Tibial artery (tissue), 4 donors: Measurements from ENCODE around the gene MDM2.

Experiments used
- DNase-seq, 2 donors: peaks; one replicate each; pipeline ENCODE4 v3.0.0-alpha.2; 2019
- H3K27ac ChIP-seq, 2 donors: fragments of 200-600 bp; sonication (generic) in 1 of 2; 1 replicate in 1 of 2; 2 replicates in 1 of 2; pipeline ENCODE4 v1.5.1; 2018 to 2019; ENCODE audit warnings: mild to moderate bottlenecking in 1 of 2
- H3K27me3 ChIP-seq, 2 donors: fragments of 200-600 bp; sonication (generic) in 1 of 2; one replicate each; pipeline versions ENCODE4 v1.5.1 to v1.6.0; 2016 to 2019
- H3K36me3 ChIP-seq, 3 donors: fragments of 200-600 bp; sonication (generic) in 2 of 3; one replicate each; pipeline ENCODE4 v1.5.1; 2016 to 2019; ENCODE audit warnings: mild to moderate bottlenecking in 2 of 3
- H3K4me1 ChIP-seq, 4 donors: fragments of 200-600 bp; sonication (generic) in 2 of 4; 1 replicate in 3 of 4; 2 replicates in 1 of 4; pipeline ENCODE4 v1.5.1; 2016 to 2019
- H3K4me3 ChIP-seq, 2 donors: fragments of 200-600 bp; sonication (generic) in 1 of 2; 1 replicate in 1 of 2; 2 replicates in 1 of 2; pipeline ENCODE4 v1.5.1; 2018 to 2019; ENCODE audit warnings: mild to moderate bottlenecking in 2 of 2
- H3K9me3 ChIP-seq, 3 donors: fragments of 200-600 bp; sonication (generic) in 1 of 3; one replicate each; pipeline ENCODE4 v1.5.1; 2016 to 2019
- intact Hi-C: fragments of 100-400 bp; cut with DNase I; formaldehyde crosslinking; loops from one replicate; pipeline ENCODE4 v1.15.0; 2023; ENCODE audit warnings: low total_unique reads
- TF ChIP-seq, protein P1 (sequence below), 2 experiments: fragments of 200-600 bp in 1 of 2; fragments of 450-650 bp in 1 of 2; IDR thresholded peaks; one replicate each; pipeline ENCODE4 v1.5.1; 2017 to 2019; ENCODE audit warnings: antibody characterized with exemption in 2 of 2, mild to moderate bottlenecking in 1 of 2, moderate library complexity in 1 of 2

MDM2 gene

DNA sequence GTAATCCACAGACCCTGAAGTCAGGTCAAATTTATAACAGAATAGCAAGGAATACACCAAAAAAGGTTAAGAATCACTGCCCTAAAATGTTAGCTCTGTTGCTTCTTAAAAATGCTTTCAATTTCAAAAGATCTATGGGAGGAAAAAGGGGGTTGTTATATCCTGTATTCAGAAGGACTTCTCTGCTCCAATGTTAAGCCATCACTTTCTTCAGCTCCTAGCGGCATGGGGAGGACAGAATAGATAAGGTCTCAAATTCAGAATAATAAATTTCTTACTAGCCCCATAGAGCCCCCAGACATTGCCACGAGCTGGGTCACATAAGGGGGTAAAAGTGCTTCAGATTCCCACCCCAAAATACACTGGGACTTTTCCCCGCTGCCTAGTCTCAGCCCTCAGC is 75.2 kb downstream of the MDM2 start:
- TF ChIP-seq, protein P1, sequence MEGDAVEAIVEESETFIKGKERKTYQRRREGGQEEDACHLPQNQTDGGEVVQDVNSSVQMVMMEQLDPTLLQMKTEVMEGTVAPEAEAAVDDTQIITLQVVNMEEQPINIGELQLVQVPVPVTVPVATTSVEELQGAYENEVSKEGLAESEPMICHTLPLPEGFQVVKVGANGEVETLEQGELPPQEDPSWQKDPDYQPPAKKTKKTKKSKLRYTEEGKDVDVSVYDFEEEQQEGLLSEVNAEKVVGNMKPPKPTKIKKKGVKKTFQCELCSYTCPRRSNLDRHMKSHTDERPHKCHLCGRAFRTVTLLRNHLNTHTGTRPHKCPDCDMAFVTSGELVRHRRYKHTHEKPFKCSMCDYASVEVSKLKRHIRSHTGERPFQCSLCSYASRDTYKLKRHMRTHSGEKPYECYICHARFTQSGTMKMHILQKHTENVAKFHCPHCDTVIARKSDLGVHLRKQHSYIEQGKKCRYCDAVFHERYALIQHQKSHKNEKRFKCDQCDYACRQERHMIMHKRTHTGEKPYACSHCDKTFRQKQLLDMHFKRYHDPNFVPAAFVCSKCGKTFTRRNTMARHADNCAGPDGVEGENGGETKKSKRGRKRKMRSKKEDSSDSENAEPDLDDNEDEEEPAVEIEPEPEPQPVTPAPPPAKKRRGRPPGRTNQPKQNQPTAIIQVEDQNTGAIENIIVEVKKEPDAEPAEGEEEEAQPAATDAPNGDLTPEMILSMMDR (IDR thresholded peaks at IDR 0.05), result no peak
- Histone ChIP-seq H3K9me3 (no peaks in the 10 kb centered on the region), H3K4me1 (no peaks in the 10 kb centered on the region), H3K4me3 (no peak overlapping the region), H3K27ac (no peak overlapping the region), H3K27me3 (no peaks in the 10 kb centered on the region), H3K36me3 (no peaks in the 10 kb centered on the region)
- no peak for DNase-seq
- intact Hi-C loops, result no loop called here

DNA sequence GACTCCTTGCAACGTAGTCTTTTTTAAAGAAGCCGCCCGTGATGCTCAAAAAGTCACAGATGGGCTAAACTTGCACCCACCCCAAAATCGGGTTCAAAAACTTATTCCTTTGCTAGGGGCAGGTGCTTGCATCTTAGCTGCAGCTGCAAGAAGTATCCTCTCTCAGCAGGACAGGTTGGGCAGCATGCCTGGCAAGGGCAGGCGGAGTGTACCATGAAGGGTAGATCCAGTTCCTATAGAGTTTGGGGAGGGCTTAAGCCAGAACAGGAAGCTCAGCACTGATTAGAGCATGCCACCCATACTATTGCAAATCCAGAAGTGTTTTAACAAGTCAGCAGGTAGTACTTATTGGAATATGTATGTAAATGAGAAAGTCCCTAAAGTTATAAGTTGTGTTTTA is 76.3 kb downstream of the MDM2 start:
- intact Hi-C loops, result no loop called here
- TF ChIP-seq, protein P1 (IDR thresholded peaks at IDR 0.05), result no peak
- Histone ChIP-seq H3K27me3 (no peaks in the 10 kb centered on the region), H3K9me3 (no peaks in the 10 kb centered on the region), H3K4me3 (no peak overlapping the region), H3K27ac (no peak overlapping the region), H3K36me3 (no peaks in the 10 kb centered on the region), H3K4me1 (no peaks in the 10 kb centered on the region)
- no peak for DNase-seq

DNA sequence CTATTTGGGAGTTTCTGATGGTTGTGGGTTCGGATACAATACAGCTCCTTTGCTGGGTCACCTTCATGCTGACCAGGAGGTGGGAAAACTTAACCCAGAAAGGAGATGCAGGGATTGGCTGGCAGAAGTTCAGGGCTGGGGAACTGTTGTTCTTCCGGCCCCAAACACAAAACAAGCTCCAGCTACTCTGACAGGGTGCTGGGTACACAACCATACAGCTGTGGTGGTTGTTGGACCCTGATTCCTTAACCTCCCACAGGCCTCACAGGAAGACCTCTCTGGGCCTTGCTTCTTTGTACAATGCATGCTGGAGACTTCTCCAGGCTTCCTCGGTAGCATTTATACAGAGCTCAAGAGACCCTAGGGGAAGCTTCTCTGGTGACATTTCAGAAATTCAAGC is 77.4 kb downstream of the MDM2 start:
- Histone ChIP-seq H3K36me3 (no peaks in the 10 kb centered on the region), H3K4me3 (no peak overlapping the region), H3K4me1 (no peaks in the 10 kb centered on the region), H3K9me3 (no peaks in the 10 kb centered on the region), H3K27me3 (no peaks in the 10 kb centered on the region), H3K27ac (no peak overlapping the region)
- no peak for DNase-seq
- intact Hi-C loops, result no loop called here
- TF ChIP-seq, protein P1 (IDR thresholded peaks at IDR 0.05), result no peak

DNA sequence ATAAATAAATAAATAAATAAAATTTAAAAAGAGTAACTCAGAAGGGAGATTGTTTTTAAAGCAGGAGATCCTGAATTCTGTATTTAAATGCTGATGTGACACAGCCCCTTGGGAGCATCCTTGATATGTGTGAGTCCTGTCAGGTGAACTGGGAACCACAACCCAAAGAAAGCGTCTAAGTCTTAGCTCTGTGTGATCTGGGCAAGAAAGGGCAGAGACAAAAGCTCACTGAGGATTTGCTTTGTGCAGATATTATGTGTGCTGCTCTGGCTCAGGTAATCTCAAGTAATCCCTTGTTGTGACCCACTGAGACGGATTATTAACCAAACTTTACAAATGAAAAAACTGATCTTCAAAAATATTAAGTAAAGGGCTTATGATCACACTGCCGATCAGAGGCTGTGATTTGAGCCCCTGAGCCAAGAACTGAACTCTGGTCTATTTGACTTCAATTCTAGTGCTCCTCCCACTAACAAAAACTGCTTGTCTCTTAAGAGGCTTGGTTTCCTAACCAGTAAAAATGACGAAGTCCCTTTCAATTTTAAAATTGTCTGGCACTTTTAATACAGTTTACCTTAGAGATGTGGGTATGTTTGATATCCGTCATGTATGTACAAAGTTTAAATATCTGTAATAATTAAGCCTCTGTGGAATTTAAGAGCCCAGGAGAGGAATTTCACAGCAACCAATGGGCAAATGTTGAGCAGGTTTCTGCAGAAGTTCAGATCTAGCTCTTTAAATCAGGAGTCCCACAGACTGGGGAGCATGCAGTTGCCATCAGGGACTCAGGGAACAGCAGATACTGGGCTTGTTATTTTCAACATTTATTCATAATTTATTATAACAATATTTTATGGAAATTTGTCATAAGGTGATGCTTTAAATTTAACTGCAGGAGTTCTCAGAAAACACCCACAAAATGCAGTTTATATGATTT is 78.9 kb downstream of the MDM2 start:
- Histone ChIP-seq H3K4me1 (no peaks in the 10 kb centered on the region), H3K4me3 (no peak overlapping the region), H3K9me3 (no peaks in the 10 kb centered on the region), H3K36me3 (no peaks in the 10 kb centered on the region), H3K27ac (no peak overlapping the region), H3K27me3 (no peaks in the 10 kb centered on the region)
- intact Hi-C loops, result no loop called here
- TF ChIP-seq, protein P1 (IDR thresholded peaks at IDR 0.05), result no peak
- no peak for DNase-seq

DNA sequence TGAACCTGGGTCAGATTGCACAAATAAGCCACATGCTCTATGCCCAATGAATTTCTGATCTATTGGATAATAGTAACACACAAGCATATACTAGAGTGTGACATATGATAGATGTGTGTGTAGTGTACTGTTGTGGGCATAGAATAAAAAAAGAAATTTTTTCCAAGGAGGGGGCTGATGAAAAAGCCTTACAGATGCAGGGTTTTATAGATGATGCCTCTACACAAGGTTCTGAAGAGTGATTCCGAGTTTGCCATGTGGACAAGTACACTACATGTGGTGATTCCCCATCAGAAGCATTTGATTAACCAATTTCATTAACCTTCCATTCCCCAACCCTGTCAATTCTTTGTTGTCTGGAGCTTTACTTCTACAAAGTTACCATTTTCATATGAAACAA is 79.7 kb downstream of the MDM2 start:
- DNase-seq, result no peak
- no peak overlapping the region for H3K27ac ChIP-seq
- intact Hi-C loops, result no loop called here
- no peaks in the 10 kb centered on the region for H3K36me3 ChIP-seq
- no peaks in the 10 kb centered on the region for H3K4me1 ChIP-seq
- H3K9me3 ChIP-seq, result no peaks in the 10 kb centered on the region
- no peaks in the 10 kb centered on the region for H3K27me3 ChIP-seq
- TF ChIP-seq, protein P1 (IDR thresholded peaks at IDR 0.05), result no peak
- no peak overlapping the region for H3K4me3 ChIP-seq
